Endometrial microvascular endothelial cells (primary cell): ENCODE data around the gene KRTAP20-3. TPM values are rescaled to one million over a fixed set of nuclear protein-coding genes. Genes with fewer than 3 reads are reported as not detected.

ENCODE experiments used
- in situ Hi-C: cut with HindIII; loops from 2 replicates; pipeline ENCODE4 v1.10.0; 2017; ENCODE audit warnings: low sequenced_read_pairs, low pct_unique_long_range_greater_than_20kb; ENCODE audit errors: inconsistent ontology term
- total RNA-seq: library from RNA; depleted of rRNA; stranded (reverse); fragments of >200 nt; gene quantifications from one replicate; pipeline ENCODE4 v1.2.3, GENCODE V29; 2015; ENCODE audit errors: inconsistent ontology term

The KRTAP20-3 gene
- not detected for total RNA-seq

- in situ Hi-C loops, result no loop called here
These were observed at the start of gene KRTAP20-3 for GRCh38 chr21:30642564-30642963. Gene KRTAP20-3, plus strand, starts transcription at chr21:30642864.

GRCh38 chr21:30598802-30599201 is 43.9 kb upstream of the KRTAP20-3 start, which contains the start of gene KRTAP6-2:
Gene KRTAP6-2, minus strand, starts transcription at chr21:30598902. Its CDS starts 28 bp downstream, at chr21:30598874.
- in situ Hi-C loops, result no loop called here

GRCh38 chr21:30600787-30601186 is 41.9 kb upstream of the KRTAP20-3 start, which contains the start of gene KRTAP22-1:
Gene KRTAP22-1, plus strand, starts transcription at chr21:30601087.
- in situ Hi-C loops, result no loop called here

GRCh38 chr21:30605968-30606367 is 36.7 kb upstream of the KRTAP20-3 start:
- in situ Hi-C loops, result no loop called here

GRCh38 chr21:30612132-30612531 is 30.5 kb upstream of the KRTAP20-3 start:
- in situ Hi-C loops, result no loop called here

GRCh38 chr21:30613836-30614235 is 28.8 kb upstream of the KRTAP20-3 start, which contains the start of gene KRTAP6-1:
Gene KRTAP6-1, minus strand, starts transcription at chr21:30613930. Its CDS starts 26 bp downstream, at chr21:30613904.
- in situ Hi-C loops, result no loop called here

- in situ Hi-C loops, result no loop called here
These were observed 27.5 kb upstream of the KRTAP20-3 start for GRCh38 chr21:30615199-30615598.

GRCh38 chr21:30616125-30616524 is 26.5 kb upstream of the KRTAP20-3 start, which contains the start of gene KRTAP20-1:
Gene KRTAP20-1, plus strand, starts transcription at chr21:30616425. Its CDS starts 30 bp downstream, at chr21:30616455.
- in situ Hi-C loops, result no loop called here

GRCh38 chr21:30620080-30620479 is 22.6 kb upstream of the KRTAP20-3 start:
- in situ Hi-C loops, result no loop called here

GRCh38 chr21:30620522-30620921 is 22.1 kb upstream of the KRTAP20-3 start, which contains the start of gene KRTAP20-4:
Gene KRTAP20-4, plus strand, starts transcription at chr21:30620627.
- in situ Hi-C loops, result no loop called here

GRCh38 chr21:30623362-30623761 is 19.3 kb upstream of the KRTAP20-3 start:
- in situ Hi-C loops, result no loop called here

GRCh38 chr21:30625449-30626165 is 17.1 kb upstream of the KRTAP20-3 start:
- in situ Hi-C loops, result no loop called here

GRCh38 chr21:30628109-30628508 is 14.6 kb upstream of the KRTAP20-3 start:
- in situ Hi-C loops, result no loop called here

- in situ Hi-C loops, result no loop called here
These were observed 13.5 kb upstream of the KRTAP20-3 start for GRCh38 chr21:30629200-30629599.

GRCh38 chr21:30634906-30635305 is 7.8 kb upstream of the KRTAP20-3 start, which contains the start of gene KRTAP20-2:
Gene KRTAP20-2, plus strand, starts transcription at chr21:30635206. Its CDS starts 58 bp downstream, at chr21:30635264.
- in situ Hi-C loops, result no loop called here

- in situ Hi-C loops, result no loop called here
These were observed 4.0 kb upstream of the KRTAP20-3 start for GRCh38 chr21:30638686-30639085.

GRCh38 chr21:30646904-30647414 is 4.3 kb downstream of the KRTAP20-3 start:
- in situ Hi-C loops, result no loop called here

- in situ Hi-C loops, result no loop called here
These were observed 10.2 kb downstream of the KRTAP20-3 start for GRCh38 chr21:30652891-30653290.

- in situ Hi-C loops, result no loop called here
These were observed 26.1 kb downstream of the KRTAP20-3 start for GRCh38 chr21:30668776-30669175.
